Bronchial smooth muscle cell (primary cell): ENCODE measurements around the gene CSTF3. TPM values are rescaled to one million over a fixed set of nuclear protein-coding genes. Genes with fewer than 3 reads are reported as not detected.

Experiments
- total RNA-seq: library from RNA; depleted of rRNA; stranded (reverse); fragments of >200 nt; gene quantifications from 2 replicates; pipeline ENCODE4 v1.2.1, GENCODE V29; 2014

The CSTF3 gene
- total RNA-seq = 17.6 and 25.8 TPM in 2 replicates

DNA sequence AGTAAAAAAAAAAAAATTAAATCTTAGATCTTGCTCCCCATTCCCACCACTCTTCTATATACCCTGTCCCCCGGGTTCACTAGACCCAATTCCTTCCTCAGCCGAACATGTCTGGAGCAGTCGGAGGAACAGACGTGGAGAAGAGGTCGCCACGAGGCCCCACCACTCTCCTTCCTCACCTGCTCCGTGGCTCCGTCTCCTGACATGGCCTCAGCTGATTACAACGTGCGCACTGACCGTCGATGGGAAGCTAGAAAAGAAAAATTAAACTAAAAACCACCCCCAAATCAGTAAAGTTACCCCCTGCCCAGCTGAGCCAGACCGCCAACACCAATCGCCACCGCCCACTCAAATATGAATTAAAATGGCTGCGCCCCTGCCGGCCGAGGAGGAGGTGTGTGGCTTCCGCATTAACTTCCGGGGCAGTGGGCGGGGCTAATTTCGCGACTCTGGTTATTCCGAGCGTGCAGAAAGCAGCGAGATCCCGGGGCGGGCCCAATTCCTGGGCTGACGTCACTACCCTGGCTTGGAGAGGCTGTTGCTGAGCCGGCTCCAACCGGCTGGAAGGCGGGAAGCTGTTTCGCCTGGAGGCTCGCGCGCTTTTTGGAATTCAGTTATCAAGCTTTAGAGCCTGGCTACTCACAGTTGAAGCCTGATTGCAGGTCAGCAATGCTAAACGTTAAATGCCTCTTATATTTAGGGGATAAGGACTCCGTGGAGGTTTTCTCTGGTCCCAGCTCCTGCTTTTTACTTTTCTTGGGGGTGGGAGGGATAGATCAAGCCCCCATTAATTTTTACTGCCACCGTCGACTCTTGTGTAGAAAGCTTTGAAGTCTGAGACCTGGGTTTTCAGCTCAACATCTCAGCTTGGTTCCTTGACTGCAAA, at the start of gene CSTF3:
Gene CSTF3 (minus strand): TSS at position 361 of the 886 bp plus-strand sequence. CDS start 155 bp downstream, at position 206.

DNA sequence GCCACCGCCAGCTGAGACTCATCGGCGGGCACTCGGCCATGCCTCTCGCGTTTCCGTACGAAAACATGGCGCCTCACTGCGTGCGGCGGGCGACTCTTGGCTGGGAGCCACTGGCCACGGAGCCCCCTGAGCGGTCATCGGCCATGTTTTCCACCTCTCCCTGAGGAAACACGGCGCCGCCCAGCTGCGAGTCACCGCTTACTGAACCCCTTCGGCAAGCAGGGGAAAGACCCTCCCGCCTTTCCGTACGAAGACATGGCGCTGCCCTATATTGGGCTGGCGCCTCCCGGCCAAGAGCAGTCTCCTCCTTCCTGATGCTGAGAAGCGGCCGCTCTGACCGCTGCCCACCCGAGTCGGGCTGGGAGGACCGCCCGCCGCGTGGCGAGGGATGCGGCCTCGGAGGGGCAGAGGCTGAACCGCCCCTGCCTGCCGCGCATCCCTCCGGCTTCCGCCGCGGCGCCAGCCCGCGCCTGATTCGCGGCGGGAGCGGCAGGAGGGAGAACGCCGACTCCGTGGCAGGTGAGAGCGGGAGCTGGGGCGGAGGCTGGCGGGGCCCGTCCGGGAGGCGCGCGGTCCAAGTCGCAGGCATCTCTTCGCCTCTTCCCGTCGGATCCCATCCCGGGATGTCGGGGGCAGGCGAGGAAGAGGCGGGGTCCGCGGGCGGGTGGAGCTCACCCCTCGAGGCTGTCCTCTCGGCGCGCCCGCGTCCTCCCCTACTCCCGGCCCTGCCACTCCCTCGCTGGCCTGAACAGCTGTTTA, 121.8 kb downstream of the CSTF3 start, which contains the start of gene TCP11L1:
Gene TCP11L1 (plus strand): TSS at position 299 of the 759 bp plus-strand sequence. CDS start 4,202 bp downstream, outside the sequence.

Other genes with a start within 250 kb of the CSTF3 start
- gene DEPDC7, start 145.6 kb downstream of the CSTF3 start, total RNA-seq = 3.0 and 5.7 TPM in 2 replicates
- 11.7 and 14.7 TPM in 2 replicates for gene TCP11L1, start 121.9 kb downstream of the CSTF3 start, total RNA-seq
- 76.9 and 124 TPM in 2 replicates for gene HIPK3, start 95.9 kb upstream of the CSTF3 start, total RNA-seq
- gene KIAA1549L, start 214.6 kb upstream of the CSTF3 start, total RNA-seq = 0.63 and 1.2 TPM in 2 replicates